Activated CD4-positive, CD25-positive, alpha-beta regulatory T cell treated with anti-CD3 and anti-CD28 coated beads, Interleukin-2, amount 50 U/mL, for 72 hours (primary cell): ENCODE results near the gene VSTM2A.
"Not testable (repeated sequence)": the region's sequence is repeated elsewhere in the genome, so short reads cannot be mapped to it uniquely, and the experiment has no call there.

Source experiments
- DNase-seq: peaks from one replicate; pipeline ENCODE4 v3.0.0; 2021

Gene VSTM2A, protein sequence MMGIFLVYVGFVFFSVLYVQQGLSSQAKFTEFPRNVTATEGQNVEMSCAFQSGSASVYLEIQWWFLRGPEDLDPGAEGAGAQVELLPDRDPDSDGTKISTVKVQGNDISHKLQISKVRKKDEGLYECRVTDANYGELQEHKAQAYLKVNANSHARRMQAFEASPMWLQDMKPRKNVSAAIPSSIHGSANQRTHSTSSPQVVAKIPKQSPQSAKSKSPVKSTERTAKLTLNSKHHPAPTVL

DNA sequence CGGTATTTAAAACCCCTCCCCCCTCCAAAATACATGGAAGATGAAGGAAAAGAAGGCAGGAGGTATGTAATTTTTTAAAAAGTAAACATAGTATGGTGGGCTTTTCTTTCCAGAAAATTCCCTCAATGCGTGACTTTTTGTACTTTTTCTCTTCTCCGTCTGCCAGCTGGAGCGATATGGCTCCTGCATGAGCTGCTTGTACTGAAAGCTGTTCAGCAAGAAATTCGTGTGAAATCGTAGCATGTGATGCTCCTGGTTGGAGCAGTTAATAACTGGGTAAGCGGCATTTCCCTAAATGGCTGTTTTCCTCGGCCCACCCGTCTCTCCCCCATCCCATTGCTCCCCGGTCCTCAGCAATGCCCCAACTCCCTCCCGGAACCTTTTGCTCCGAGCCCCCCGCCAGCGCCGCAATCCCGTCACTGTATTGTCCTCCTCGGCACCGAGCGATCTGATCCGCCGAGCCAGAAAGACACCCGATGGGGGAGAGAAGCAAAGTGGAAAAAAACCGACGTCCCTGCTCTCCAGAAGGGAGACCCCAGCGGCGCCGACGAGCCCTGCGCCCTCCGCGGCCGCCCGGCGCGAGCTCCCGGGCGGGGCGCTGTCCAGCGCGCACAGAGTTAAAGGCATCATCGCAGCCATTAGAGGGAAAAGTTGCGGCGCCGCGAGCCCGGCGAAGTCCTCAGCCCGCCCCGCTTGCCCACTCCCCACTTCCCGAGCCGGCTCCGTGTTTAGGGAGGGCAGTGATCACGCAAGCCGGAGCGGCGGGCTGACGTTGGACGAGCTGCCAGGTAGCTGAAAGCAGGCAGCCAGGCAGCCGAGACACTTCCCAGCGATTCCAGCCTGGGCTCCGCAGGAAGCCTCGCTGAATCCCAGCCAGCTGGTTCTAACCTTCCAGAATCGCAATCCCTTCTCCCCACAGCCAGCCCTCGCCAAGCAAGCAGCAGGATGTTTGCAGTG, at the start of gene VSTM2A:
VSTM2A (plus strand) TSS at position 707 of the 957 bp plus-strand sequence. CDS start 356 bp downstream, outside the sequence.
- no peak for DNase-seq

DNA sequence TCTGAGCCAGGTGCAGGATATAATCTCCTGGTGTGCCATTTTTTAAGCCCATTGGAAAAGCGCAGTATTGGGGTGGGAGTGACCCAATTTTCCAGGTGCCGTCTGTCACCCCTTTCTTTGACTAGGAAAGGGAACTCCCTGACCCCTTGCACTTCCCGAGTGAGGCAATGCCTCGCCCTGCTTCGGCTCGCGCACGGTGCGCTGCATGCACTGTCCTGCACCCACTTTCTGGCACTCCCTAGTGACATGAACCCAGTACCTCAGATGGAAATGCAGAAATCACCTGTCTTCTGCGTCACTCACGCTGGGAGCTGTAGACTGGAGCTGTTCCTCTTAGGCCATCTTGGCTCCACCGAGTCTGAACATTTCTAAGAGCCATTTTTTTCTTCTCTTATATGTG, 37.6 kb upstream of the VSTM2A start:
- DNase-seq: not testable (repeated sequence)

DNA sequence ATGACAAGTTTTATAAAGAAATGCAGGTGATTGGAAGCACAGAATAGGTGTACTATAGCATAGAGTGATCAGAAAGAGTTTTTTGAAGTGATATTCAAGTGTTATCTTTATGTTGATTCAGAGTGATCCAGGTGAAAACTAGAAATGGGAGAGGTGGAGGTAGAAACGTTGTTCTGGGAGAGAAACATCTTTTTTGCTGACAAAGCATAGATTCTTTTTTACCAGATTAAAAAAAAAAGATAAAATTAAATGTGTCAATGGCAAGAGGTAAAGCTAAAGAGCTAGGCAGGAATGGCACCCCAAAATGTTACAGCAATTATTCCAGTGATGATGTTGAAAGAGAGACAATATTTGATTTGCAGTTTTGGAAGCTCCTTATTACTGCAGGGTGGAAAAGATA, 12.6 kb upstream of the VSTM2A start:
- DNase-seq: no peak

DNA sequence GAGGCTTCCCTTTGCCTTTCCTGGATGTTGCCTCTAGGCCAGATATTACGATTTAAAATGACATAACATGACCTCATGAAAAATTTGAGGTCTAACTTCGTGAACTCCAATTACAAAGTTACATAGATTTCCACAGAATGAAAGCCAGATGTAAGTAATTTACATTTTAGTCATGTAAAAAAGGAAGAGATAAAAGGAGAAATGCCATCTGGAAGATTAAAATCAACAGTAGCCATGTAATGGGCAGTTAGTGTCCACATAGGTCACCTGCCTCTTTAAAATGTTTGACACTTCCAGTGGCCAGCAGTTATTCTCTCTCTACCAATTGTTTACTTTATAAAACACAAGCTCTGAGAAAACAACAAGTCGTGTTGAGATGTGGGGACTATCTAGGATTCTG, 4.1 kb upstream of the VSTM2A start:
- DNase-seq: no peak

DNA sequence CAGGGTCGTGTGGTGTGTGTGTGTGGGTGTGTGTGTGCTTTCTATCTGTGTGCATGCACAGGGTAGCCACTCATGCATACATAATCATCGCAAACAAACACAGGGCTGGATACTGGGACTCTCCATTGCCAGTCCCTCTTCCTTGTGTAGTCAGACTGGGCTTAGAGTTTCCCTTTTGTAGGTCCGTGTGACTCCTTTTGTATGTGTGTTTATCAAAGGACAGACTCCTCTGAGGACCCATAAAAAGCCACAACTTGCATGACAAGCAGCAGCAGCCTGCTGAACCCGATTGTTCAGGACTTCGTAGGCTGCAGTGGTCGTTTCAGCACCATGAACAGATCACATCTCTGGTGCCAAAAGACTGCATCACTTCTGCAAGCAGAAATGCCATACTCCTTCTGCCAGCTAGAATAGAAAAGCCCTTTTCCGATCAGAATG, 895 bp downstream of the VSTM2A start:
- DNase-seq: no peak

DNA sequence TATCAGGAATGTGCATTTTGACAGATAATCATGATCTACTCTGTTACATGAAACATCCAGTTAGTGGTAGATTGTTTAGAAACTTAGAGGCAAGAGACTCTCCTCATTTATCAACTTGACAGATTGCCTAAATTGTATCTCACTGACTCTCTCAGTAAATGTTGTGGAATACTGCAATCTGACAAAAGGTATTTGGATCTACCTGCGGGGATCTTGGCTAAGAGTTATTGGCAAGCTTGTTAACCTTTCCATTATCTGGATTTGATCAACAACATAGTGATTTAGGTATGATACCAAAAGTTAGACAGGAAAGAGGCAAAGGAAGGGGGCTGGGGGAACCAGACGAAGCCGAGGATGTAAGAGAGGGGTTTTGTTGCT, 2.0 kb downstream of the VSTM2A start:
- DNase-seq: no peak

DNA sequence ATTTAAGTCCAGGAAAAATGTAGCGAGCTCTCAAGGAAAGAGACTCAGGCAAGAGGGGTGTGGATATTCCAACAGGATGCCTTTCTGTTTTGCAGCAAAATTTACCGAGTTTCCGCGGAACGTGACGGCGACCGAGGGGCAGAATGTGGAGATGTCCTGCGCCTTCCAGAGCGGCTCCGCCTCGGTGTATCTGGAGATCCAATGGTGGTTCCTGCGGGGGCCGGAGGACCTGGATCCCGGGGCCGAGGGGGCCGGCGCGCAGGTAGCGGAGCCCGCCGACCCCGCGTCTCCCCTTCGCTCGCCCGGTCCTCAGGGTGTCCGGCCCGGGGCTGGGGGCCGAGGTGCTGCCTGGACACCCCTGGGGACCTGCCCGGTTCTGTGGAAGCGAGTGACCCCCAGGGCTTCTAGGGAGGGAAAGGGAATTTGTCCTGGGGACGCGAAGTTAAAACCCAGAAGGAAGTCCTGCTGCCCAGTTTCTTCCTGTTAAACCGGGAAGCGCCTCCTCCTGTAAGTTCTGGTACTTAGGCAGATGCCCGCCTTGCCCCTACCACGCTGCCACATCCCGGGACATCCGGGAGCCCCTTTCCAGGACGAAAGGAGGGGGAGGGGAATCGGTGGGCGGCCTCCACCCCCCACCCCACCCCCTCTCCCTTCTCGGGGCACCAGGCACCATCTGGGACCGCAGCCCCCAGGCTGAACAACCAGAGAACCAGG, 2.5 kb downstream of the VSTM2A start:
- DNase-seq: no peak

DNA sequence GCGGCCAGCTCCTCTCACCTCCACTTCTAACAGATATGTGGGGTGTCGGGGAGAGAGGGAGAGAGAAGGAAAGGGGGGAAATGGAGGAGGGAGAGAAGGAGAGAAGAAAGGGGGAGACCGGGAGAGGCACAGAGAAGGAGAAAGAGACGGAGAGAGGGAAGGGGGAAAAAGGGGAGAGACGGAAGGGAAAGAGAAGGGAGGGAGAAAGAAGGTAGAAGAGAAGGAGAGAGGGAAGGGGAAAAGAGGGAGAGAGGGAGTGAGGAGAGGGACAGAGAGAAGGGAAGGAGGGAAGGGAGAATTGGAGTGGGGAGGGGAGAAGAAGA, 3.0 kb downstream of the VSTM2A start:
- DNase-seq: no peak

DNA sequence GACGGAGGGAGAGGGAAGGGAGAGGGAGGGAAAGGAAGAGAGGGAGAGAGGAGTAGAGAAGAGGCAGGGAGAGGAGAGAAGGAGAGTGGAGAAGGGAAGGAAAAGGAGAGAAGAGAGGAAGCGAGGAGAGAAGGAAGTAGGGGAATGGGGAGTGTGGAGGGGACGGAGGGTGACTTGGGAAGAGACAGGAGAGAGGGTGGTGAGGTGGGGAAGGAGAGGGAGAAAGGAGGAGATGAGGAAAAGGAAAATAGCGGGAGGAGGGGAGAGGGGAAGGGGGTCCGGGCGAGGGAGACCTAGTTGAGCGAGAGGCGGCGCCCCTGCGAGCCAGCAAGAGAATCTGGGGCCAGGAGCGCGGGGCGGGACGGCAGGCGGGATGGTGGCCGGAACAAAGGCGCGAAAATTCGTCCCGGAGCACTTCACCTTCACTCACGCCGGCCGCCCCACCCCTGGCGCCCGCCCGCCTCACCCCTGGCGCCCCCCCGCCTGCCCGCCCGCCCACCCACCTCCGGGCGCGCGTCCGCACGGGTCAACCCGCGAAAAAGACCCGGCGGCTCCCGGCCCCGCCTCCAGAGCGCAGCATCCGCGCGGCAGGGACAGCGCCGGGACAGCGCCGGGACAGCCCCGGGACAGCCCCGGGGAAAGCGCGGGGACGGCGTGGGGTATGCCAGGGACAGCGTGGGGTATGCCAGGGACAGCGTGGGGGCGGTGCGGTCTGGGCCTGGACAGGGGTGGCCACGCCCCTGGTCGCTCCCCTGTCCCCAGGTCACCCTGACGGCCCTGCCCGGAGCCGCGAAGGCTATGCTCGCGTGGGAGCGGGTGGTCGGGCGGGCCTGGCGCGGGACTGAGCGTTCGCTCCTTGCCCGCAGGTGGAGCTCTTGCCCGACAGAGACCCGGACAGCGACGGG, 4.2 kb downstream of the VSTM2A start:
- no peak for DNase-seq

DNA sequence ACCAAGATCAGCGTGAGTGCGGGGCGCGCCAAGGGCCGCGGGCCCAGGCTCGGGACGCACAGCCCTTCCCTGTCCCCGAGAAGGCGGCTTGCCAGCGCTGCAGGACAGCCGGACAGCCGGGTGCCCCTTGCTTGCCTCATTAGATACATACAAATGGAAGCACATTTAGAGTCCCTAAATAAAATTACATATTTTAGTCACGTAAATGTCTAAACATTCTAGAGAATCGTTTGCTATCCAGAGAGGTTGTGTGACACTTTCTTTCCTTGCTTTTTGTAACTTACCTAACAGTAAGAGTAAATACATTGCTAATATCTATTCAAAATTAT, 4.8 kb downstream of the VSTM2A start:
- DNase-seq: no peak

DNA sequence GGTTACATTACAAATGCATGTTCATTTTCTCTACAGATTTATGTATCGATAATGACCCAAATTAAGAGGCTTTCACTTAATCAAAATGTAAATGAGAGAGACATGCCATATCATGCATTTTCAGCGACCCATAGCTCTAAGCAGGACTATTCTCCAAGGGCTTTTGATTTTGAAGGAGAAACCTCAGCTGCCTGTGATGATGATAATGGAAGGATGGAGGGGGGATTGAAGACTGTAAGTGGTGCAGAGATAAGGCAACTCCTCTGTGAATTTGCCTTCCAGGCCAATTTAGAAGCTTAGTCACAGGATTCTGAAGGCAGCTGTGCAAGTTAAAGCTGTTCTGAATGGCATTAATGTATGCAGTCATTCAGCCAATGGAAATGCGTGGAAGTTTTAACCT, 8.3 kb downstream of the VSTM2A start:
- DNase-seq: no peak

DNA sequence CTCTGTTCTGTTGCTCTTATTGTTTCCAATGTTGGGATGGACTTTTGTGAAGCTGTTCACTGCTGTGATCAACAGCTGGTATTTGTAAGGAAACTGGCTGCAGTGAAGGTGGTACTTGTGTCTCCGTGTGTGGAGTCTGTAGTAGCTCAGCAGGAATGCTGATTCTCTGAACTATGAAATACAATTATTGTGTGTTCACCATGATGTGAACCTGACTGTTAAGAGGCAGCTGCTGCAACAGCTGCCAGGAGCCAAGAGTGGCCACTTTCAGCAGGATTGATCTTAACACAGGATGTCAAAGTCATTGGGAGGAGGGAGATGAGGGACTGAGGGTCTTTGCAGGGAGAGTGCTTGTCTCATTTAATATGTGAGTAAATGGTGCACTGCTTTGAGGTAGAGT, 13.9 kb downstream of the VSTM2A start:
- DNase-seq: no peak

DNA sequence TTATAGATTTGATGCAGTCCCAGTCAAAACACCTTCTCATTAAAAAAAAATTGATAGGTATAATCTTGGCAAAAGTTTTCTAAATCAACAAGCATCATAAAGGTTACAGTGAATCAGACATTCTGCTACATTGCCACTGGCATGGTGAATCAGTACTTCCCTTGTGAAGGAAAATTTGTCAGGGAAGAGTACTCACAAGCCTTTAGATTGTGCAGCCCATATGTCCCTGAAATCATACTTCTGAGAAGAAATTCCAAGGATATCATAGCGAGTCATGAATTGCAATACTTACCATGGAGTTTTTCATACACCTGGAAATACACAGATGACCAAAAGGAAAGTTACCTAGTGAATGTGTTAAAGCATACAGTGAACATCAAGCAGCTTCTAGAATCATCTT, 17.2 kb downstream of the VSTM2A start:
- no peak for DNase-seq

DNA sequence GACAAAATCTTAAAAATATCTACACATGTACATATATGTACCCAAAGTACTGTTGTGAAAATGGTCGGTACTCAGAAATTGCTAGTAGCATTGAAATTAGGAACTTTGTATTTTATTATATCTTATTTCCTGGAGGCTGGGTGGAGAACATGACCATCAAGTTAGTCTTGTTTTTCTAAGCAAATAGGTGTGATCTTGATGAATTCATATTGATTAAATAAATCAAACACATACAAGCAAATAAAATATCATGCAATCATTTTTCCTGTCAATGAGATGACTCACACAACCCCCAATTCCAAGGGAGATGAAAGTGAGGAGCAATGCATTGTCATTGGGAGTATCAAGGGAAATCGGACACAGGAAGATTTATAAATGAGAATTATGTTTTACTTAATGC, 18.0 kb downstream of the VSTM2A start:
- DNase-seq: no peak

DNA sequence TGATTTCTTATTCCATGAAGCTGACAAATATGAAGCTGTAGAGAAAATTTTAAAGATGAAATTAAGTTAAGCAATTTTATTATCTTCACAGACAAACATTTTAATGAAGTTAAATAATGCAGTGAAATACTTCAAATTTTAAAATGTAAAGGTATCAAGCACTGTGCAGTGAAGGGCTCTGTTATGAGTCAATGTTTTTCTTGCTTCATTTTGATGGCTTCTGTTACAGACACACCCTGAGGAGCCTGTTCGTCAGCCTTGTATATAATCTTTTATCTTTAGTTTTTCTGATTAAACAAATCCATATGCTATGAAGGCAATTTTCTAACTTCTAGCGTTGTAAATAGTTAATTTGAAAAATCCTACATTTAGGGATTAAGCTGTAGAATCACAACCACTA, 18.5 kb downstream of the VSTM2A start:
- DNase-seq: no peak

DNA sequence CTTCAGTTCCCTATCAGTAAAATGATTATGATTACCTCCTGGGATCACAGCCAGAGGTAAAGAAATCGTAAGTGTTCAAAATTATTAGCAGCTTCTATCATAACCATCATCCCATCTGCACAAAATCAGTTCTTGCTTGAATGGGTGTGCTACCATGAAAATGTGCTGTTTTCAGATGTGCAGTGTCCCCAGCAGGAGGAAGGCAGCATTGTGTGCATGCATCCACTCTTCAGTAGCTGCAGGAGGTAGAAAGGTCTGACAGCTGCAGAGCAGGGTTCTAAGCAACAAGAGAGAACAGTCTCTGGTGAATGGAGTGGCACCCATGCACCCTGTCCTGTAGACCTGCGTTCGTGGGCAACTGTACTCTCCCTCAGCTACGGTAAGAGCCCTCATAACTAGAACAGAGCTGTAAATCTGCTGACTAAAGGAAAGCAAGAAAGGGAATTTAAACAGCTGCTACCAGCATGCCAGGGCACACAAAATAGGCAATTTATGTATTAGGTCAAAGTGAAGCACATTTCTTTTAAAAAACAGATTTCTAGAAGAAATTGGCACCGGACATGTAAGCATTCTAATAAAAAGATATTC, 21.2 kb downstream of the VSTM2A start:
- DNase-seq: no peak

DNA sequence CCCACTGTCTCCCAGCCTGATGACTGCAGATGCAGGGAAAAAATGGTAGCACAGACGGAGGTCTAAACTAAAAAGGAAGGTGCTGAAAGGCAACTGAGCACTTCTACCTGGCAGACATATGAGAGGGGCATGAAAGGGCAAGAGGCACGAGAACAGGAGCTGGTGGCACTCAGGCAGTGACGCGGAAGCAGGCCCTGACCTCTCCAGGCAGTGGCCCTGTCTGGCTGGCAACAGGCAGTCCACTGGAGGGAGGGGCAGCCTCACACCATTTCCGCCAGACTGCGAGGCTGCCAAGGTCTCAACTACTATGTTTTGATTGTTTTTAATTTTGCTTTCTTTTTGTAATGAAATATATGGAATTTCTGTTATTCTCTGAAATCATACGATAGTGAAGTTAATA, 23.3 kb downstream of the VSTM2A start:
- no peak for DNase-seq

DNA sequence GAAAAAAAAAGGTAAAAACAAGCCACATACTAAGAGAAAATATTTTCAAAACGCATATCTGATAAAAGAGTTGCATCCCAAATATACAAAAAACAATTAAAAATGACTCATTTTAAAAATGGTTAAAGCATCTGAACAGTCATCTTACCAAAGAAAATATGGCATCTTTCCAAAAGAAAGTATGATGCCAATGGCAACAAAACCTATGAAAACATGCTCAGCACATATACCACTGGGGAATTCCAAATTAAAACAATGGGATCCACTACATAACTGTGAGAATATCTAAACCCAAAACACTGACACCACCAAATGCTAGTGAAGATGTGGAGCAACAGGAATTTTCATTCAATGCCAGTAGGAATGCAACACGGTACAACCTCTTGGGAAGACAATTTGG, 39.3 kb downstream of the VSTM2A start:
- DNase-seq: no peak

DNA sequence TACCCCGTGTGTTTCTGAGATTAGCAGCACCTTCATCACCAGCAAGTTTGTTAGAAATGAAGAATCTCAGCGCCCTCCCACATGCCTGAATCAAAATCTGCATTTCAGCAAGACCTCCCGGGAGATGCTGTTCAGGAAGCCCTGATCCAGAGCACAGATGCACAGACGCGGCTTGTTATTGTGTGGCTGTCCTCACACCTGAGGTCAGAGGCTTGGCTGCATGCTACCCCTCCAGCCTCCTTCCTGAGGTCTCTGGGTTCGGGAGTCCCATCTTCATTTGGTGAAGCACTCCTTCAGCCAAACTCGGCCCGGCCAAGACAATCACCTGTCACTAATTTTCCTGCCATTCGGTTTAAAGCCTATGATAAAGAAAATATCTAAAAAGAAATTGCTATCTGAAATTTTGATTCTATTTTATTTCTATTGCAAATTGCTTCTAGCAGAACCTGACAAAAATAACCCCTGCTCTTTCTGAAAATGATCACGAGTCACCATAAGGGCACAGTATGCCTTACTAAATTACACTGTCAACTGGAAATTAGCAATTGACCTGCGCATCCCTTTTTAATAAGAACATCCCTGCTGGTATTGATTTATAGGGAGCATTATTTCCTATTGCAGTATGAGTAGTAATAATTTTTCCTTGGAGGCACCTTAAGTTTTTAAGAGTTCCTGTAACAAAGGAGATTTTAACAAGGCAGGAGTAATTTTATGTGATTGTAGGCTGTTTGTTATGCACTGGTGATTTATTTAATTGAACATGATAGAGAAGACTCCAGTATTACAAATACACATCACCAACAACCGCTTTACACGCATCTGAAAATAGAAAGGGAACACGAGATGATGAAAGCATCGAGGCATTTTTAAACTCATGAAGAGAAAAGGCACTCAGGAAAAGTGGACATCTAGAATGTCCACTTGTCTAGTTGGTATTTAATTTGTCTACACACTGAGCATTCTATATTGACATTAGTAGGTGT, 49.5 kb downstream of the VSTM2A start:
- no peak for DNase-seq

DNA sequence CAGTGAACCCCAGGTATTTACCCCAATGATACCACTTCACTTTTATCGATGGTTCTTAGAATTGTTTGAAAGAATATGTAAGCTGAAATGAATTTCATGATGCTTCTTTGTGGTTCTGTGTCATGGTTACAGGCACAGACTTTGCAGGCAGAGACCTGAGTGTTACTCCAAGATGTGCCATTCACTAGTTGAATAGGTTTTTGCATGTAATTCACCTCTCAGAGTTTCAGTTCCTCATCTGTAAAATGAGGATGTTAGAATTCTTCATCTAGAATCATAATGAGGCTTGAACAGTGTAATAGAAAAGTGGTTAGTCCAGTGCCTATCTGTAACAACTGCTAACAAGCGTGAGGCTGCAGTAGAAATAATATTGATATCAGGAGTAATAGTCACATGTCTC, 54.6 kb downstream of the VSTM2A start:
- DNase-seq: no peak

DNA sequence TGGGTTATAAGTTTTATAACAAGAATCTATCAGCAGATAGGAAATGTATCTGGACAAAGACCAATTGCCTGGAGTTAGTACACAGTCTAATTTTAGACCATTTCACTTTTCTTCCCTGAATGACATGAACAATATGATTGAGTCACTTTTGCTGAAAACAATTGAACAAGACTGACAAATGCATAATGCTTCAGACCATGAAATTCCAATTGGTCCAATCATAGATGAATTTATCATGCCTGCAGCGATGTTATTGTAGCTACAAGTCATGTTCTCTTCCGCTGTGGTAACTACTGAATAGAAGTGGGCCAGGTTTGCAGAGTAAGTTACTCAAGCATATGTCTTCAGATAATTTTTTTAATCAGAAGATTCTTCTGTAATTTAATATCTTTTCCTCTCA, 73.4 kb downstream of the VSTM2A start:
- DNase-seq: no peak
